ENCODE results near the gene NOTCH4.
"Not testable (repeated sequence)": the region's sequence is repeated elsewhere in the genome, so short reads cannot be mapped to it uniquely, and the experiment has no call there.

NOTCH4 gene

DNA sequence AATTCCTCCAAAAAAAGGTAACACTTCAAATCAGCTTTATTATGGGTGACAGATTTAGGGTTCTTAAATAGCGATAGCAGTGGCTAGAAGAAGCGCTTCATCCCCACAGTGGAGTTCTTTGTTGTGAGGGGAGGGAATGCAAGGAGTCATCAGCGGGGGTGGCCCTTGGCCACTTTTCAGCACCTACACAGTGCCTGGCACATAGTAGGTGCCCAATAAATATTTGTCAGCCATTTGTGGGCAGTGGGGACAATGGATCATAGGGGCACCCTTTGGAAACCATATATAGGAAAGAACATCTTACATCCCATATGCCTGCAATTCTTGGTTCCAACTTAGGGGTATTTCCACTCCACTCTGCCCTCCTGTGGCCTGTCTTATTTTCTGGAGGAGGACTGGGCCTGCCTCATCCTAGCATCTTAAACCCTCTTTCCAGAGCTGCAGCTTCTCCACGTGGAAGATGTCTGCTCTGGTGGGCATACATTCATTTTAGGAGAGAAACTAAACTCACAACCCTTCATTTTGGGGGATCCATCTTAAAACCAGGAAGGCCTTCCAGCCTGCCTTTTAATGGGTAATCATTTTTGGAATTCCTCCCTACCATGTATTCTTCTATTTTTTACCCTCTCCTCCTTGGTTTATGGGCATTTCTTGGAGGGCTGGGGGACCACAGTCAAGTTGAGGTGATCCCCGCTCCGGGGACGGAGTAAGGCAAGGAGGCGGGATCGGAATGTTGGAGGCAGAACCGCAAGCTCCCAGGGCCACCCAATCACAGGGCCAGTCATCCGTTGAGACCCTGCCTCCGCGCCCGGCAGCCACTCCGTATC, 28.8 kb downstream of the NOTCH4 start:
- in situ Hi-C loops (cut with HindIII; ENCODE audit: low sequenced_read_pairs) = no loop called here

DNA sequence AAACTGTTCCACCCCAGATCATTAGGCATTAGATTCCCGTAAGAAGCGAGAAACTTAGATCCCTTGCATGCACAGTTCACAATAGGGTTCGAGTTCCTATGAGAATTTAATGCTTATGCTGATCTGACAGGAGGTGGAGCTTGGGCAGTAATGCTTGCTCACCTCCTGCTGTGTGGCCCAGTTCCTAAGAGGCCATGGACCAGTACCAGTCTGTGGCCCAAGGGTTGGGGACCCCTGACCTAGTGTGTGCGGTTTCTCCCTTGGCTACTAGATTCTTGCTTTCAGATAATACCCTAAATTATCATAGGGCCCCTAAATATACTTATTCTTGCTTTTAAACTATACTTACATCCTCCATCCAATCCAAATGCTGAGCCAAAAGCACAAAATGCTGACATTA, 29.5 kb downstream of the NOTCH4 start:
- in situ Hi-C loops (cut with HindIII; ENCODE audit: low sequenced_read_pairs) = no loop called here

DNA sequence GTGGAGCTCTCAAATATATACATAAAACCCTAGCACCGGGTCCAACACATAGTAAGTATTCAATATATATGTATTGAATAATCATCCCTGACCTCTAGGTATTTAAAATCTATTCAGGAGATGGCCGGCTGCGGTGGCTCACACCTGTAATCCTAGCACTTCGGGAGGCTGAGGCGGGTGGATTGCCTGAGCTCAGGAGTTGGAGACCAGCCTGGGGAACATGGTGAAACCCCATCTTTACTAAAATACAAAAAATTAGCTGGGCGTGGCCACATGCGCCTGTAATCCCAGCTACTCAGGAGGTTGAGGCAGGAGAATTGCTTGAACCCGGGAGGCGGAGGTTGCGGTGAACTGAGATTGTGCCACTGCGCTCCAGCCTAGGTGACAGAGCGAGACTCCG, 30.8 kb downstream of the NOTCH4 start:
- in situ Hi-C loops (cut with HindIII; ENCODE audit: low sequenced_read_pairs) = not testable (repeated sequence)

DNA sequence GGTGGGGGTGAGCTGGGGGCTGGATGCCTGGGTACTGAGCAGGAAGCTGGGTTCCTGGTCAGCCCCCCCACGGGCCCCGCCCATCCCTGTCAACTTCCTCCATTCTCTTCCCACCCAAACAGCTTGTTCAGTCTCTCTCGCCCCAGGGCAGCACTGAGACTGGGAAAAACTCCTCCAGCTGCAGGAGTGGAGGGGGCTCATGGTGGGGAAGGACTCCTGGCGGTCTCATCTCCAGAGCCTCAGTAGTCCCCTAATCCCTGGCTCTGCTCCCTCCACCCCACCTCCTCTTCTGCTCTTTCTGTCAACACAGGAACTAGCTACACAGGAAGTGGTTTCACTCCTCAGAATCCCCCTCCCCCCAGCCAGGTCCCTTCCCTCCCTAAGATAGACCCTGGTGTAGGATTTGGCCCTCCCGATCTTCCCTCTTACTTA, 31.2 kb downstream of the NOTCH4 start, which contains the start of gene GPSM3:
TSS of gene GPSM3 (minus strand) at position 36 of the 432 bp plus-strand sequence. CDS start 130 bp downstream, outside the sequence.
- in situ Hi-C loops (cut with HindIII; ENCODE audit: low sequenced_read_pairs) = no loop called here

DNA sequence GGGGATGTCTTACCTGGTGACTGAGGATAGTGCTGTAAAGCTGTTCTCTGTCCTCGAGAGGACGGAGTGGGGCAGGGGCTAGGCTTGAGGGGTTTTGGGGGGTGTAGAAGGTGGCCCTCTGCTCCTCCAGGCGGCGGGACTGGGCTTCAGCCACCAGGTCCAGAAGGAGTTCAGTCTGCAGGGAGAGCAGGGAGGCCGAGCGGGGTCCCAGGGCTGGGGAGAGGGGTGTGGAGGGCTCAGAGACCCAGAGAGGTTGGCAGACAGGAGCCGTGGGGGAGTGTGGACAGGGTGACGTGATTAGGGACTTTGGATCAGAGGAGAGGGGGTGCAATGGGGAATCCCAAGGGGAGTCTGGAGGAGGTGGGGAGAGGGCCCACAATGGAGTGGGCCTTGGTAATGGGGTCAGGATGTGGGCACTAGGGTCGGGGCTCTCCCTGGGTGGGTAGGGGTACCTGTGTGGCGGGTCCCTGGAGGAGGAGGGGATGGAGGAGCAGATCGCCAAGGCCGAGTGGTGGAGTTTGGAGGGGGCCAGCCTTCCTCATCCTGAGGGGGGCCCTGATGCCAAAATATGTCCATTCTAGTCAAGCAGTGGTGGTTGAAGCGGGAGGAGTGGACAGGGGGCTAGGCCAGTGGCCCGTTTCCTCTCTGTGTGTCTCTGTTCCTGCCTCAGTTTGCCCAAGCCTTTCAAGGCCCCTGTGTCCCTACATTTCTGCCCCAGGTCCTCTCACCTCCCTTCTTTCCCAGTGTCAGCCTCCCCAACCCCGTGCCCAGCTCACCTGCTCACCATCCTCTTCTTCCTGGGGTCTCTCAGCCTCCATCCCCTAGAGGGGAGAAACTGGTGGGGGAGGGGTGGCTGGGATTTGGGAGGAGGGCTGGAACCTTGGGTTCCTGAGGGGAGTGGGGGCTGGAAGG, 31.9 kb downstream of the NOTCH4 start:
- in situ Hi-C loops (cut with HindIII; ENCODE audit: low sequenced_read_pairs) = no loop called here

DNA sequence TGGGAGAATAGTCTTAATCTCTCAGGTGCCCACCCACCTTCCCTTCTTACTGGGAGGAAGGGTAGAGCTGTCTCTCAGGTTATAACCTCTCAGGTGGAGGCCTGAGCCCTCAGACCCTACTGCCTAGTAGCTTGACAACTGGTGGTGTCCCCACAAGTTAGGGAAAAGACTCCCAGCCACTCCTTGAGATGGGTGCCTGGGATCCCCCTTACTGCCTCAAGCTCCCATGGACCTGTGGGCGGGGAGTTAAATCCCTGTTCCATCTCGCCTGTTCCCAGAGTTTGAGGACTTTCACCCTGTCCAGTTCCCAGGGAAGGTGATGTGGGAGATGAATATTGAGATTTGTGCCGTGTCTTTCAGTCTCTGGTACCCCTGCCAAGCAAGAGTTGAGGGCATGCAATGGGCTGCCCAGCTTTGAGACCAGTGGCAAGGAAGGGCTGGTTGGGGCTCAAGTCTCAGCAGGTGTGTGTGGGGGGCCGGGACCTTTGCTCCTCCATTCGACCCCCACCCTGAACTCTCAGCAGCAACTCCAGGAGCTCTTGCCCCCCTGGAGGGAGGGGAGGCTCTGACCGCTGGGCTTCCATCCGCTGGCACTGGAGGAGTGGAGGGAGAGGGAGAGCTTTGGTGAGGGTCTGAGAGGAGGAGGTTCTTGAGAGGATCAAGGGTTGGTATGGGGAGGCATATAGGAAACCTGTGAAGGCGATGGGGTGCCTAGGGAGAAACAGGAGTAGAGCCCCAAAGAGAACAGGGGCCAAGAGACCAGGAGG, 32.8 kb downstream of the NOTCH4 start:
- in situ Hi-C loops (cut with HindIII; ENCODE audit: low sequenced_read_pairs) = no loop called here

DNA sequence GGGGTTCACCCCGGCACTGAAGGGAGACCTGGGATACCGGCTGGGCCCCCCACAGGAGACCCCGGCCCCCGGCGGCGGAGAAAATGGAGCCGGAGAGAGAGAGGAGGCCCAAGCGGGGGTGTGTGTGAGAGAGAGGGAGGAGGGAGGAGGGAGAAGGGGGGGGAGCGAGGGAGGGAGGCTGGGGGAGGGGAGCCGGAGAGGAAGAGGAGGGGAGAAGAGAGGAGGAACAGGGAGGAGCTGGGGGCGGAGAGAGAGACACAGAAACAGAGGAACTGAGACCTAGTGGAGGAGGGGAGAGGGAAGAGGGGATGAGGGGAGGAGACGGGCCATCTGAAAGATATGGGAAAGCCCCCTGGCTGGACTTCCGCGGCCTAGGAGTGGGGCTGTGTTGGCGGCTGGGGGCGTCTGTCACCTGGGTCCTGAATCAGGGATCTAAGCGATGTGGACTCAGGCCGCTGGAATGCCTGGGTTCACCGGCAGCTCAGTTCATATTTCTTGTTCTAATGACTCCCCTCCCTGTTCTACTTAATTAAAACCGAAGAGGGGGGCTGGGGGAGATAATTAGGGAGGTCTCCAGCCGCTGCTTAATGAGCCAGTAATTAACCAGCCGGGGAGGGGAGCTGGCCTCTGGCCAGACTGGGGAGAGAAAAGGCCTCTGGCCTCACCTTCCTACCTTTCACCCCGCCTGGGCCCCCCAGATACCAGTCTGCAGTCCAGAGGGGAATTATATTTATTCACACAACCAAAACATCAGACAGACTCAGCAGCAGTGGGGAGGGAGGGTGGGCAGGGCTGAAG, 33.6 kb downstream of the NOTCH4 start, which contains the start of gene PBX2:
TSS of gene PBX2 (minus strand) at position 149 of the 798 bp plus-strand sequence. CDS start 287 bp downstream, outside the sequence.
- in situ Hi-C loops (cut with HindIII; ENCODE audit: low sequenced_read_pairs) = no loop called here

DNA sequence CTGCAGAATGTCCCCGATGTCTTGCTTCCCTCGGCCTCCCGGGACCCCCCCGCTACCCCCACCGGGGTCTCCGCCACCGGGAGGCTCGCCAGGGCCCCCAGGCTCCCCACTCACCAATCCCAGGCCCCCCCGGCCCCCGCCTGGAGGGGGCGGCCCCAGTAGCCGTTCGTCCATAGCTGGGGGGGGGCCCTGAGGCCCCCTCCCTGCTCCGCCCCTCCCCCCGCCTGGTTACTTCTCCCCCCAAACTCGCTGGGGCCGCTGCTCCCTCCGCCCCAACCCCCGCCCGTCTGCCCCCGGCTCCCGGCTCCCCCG, 34.2 kb downstream of the NOTCH4 start:
- in situ Hi-C loops (cut with HindIII; ENCODE audit: low sequenced_read_pairs) = no loop called here

DNA sequence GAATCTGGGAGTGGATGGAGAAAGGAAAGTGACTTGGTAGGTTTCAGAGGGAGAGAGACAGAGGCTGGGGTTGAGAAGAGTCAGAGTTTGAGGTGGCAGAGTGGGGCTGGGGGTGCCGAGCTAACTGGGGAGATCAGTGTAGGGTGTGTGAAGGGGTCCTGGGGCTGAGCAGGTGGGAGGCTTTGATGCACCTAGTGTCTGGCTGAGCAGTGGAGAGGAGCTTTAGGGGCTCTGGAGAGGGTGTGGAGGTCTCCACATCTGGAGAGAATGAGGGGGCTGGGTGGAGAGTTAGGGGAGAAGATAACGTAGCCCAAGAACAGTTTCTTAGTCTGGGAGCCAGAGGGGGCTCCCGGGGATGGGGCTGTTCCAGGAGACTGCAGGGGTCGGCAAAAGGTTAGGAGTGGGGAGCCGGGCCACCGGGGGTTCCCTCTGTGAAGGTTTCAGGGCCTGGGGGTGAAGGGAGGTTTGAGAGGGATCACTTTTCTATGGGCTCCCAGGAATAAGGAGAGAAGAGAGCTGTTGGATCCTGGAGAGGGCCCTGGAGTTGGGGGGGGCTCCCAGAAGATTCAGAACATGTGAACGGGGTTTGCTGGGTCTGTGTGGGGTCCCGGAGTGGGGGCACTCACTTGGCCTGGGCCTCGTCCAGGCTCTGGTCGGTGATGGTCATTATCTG, 34.7 kb downstream of the NOTCH4 start:
- in situ Hi-C loops (cut with HindIII; ENCODE audit: low sequenced_read_pairs) = no loop called here

DNA sequence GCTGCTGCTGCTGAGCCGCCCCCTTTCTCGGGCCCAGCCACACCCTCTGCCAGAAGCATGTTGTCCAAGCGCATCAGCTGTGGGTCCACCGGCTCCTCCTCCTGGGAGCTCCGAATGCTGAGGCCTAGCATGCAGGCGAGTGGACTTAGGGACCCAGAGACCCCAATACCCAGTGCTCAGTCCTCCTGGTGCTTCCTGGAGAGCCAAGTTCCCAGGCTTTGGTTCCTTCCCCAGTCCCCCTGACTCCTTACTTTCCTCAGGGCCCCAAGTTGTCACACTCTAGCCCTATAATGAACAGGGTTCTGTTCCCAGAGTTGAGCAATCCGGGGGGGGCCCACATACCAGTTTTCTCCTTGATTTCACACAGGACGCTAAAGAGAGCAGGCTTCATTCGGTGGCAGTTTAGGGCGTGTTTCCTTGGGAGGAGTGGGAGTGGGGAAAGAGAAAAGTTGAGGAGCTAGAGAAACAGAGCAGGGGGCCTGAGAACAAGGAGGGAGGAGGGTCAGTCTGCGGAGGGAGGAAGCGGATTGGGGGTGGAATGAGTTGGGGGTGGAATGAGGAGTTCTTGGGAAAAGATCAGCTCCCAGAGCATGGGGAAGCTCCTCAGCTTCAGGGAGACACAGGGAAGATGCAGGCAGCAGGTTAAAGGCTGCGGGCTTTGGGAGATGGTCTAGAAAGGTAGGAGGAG, 35.3 kb downstream of the NOTCH4 start:
- in situ Hi-C loops (cut with HindIII; ENCODE audit: low sequenced_read_pairs) = no loop called here

DNA sequence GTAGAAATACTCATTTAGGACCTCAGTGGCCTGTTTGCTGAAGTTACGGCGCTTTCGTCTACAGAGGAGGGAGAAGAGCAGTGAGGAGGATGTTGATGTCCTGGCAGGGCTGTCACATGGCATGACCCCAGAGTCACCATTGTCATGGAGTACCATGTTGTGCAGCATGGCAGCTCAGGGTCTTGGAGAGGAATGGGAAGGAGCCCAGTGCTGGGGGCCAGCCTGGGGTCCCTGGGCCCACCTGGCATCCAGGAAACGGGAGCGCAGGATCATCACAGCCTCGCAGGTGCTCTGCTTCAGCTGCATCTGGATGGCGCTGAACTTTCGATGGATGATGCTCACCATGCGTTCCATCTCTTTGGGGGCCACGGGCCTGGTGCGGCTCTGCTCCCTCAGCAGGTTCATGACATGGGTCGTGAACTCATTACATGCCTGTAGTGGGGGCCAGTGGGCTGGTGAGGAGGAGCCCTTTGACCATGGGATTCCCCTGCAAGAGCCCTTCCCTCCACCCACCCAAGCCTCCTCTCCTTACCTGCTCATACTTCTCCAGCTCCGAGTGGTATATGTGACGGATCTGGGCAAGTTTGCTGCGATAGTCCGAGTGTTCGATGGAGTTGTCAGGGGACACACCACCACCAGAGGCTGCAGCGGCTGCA, 36.0 kb downstream of the NOTCH4 start:
- in situ Hi-C loops (cut with HindIII; ENCODE audit: low sequenced_read_pairs) = not testable (repeated sequence)

DNA sequence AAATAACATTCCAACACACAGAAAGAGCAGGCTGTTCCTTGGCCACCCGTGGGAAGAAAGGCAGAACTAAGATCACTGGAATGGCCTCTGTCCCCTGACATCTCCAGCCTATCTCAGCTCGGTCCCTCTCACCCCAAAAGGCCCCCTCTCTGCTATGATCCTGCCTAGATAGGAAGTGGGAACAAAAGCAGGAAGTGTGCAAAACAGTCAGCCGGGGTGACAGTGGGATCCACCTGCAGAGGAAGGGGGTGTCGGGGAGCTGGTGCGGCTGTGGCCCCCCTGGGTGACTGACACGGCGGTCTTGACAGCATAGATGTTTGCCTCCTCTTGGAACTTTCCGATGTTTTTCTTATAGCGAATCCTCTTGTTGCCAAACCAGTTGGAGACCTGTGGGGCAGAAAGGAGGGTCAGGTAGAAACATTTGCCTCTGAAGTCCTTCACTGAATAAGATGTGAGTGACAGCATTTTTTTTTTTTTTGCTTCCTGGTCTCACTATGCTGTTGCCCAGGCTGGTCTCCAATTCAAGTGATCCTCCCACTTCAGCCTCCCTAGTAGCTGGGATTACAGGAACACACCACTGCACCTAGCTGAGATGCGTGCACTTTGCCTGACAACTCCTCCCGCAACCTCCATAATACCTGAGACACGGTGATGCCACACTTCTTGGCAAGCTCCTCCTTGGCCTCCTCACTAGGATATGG, 36.7 kb downstream of the NOTCH4 start:
- in situ Hi-C loops (cut with HindIII; ENCODE audit: low sequenced_read_pairs) = no loop called here

DNA sequence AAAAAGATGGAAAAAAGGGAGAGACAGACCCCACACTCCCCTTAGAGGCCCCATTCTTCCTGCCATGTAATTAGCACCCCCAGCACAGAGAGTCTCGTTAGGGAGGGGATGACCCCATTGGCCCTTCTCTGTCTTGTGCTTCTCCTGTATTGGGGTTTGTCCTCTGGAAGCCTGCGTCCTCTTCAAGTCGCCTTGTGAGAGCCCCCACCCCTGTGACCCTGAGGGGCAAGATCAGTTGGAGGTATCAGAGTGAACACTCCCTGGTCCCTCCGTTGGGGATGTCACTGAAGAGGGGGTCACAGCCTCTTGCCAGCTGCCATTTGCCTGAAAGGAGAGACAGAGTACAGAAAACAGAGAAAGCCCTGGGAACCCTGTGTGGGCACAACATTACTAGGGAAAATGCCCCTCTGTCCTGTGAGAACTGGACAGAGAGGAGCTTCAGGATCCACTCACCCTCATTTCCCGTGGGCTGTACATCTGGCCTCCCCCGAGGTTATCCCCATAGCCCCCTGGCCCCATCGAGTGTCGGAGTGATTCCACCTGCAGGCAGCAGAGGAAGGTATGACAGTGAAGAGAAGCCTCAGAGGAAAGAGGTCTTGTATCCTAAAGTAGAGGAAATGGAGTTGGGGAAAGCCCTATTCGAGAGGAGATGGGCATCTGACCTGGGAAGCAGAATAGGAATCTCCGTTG, 37.6 kb downstream of the NOTCH4 start:
- in situ Hi-C loops (cut with HindIII; ENCODE audit: low sequenced_read_pairs) = not testable (repeated sequence)

DNA sequence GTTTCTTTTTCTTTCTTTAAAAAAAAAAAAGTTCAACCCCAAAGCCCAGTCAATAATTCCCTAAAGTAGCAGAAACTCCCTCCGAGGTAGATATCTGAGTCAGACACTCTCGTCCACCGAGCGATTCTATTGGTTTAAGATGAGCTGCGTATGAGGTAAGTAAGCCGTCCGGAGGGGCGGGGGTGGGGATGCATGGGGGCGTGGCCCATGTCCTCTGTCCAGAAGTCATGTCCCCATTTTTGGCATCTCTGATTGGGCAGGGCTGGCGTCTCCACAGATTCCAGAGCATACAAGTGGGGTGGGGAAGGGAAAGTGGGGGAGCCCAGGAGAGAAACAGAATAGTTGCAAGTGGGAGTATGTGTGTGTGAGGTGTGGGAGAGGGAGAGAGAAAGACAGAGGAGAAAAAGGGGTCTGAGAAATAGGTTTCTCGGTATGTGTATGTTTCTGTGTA, 38.2 kb downstream of the NOTCH4 start:
- in situ Hi-C loops (cut with HindIII; ENCODE audit: low sequenced_read_pairs) = not testable (repeated sequence)

DNA sequence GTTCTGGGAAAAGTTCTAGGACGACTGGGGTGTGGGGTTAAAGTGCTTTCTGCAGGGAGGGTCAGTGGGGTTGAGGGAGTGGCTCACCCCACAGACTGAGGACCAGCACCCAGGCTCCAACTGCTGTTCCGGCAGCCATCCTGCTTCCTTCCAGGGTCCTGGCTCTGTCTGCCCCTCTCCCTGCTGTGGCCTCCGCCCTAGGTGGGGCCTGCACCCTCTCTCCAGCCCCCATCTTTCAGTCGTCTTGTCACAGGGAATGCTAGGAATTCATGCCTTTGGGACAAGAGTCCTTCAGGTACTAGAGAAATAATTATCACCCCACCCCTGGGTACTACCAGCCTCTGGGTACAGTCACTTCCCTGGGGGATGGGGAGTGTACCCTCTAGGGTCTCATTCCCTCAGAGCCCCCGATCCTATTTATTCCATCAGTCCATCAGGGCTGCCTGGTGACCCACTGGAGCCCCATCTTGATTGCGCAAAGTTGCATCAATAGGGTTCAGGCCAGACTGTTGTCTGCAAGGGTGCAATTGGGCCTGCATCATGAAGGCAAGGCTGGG, 39.7 kb downstream of the NOTCH4 start, which contains the start of gene AGER:
TSS of gene AGER (minus strand) at position 170 of the 557 bp plus-strand sequence. CDS start at position 139, 31 bp downstream.
- in situ Hi-C loops (cut with HindIII; ENCODE audit: low sequenced_read_pairs) = no loop called here

DNA sequence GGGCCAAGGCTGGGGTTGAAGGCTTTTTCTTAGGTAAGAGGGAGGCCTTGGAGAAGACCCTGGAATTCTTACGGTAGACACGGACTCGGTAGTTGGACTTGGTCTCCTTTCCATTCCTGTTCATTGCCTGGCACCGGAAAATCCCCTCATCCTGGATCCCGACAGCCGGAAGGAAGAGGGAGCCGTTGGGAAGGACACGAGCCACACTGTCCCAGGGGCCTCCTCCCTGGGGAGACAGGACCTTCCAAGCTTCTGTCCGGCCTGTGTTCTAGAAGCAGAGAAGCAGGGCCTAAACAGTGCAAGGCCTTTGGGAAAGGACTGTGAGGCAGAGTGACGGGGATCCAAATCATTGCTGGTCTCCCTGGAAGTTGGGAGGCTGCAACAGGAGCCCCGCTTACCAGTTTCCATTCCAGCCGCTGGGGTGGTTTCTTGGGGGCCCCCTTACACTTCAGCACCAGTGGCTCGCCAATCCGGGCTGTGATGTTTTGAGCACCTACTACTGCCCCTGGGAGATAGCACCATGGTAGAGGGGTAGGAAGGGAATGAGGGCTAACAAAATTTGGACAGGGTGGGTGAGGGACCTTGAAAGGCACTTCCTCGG, 40.3 kb downstream of the NOTCH4 start:
- in situ Hi-C loops (cut with HindIII; ENCODE audit: low sequenced_read_pairs) = no loop called here
